H1 (cell line): ENCODE data around the gene BBX. TPM values are rescaled to one million over a fixed set of nuclear protein-coding genes. Genes with fewer than 3 reads are reported as not detected.

Experiments
- CTCF ChIA-PET: fragments of 300-600 bp; sonication (Branson Sonifier 250); formaldehyde crosslinking; loops from one replicate; lab custom pipeline; 2021; ENCODE audit not compliant: partially characterized antibody; lab: Charles Lee
- POLR2A ChIA-PET: fragments of 300-600 bp; sonication (Branson Sonifier 250); formaldehyde crosslinking; loops from one replicate; lab custom pipeline; 2021; ENCODE audit warnings: inconsistent platforms; ENCODE audit not compliant: partially characterized antibody; lab: Charles Lee
- DNase-seq, 2 experiments: peaks; one replicate each; pipeline versions ENCODE4 v3.0.0 to v3.0.0-alpha.2; 2010 to 2022; ENCODE audit warnings: low spot score in 2 of 2, low read depth in 1 of 2, mixed read lengths in 1 of 2
- FAIRE-seq: peaks from 2 replicates; lab custom pipeline; 2011; peaks lifted over from hg19 to GRCh38; lab: Jason Lieb, UNC
- H2AFZ ChIP-seq: 2 replicates; pipeline ENCODE4 v1.8.1; 2012; ENCODE audit warnings: low read length, inconsistent platforms
- H2AK5ac ChIP-seq: 2 replicates; pipeline ENCODE4 v1.6.1; 2013; ENCODE audit warnings: low read depth, low read length
- H2BK120ac ChIP-seq: replicated peaks from 2 replicates; pipeline ENCODE3; 2013; ENCODE audit warnings: low read depth, low read length, inconsistent platforms
- H2BK12ac ChIP-seq: 2 replicates; pipeline ENCODE4 v1.6.1; 2013; ENCODE audit warnings: low read depth, low read length
- H2BK15ac ChIP-seq: 2 replicates; pipeline ENCODE4 v1.6.1; 2013; ENCODE audit warnings: low read length
- H2BK20ac ChIP-seq: 2 replicates; pipeline ENCODE4 v1.6.1; 2013; ENCODE audit warnings: low read length
- H2BK5ac ChIP-seq: 2 replicates; pipeline ENCODE4 v1.6.1; 2013; ENCODE audit warnings: low read depth, low read length
- H3K14ac ChIP-seq: 2 replicates; pipeline ENCODE4 v1.6.1; 2013; ENCODE audit warnings: inconsistent platforms; ENCODE audit not compliant: insufficient read length
- H3K18ac ChIP-seq: 2 replicates; pipeline ENCODE4 v1.6.1; 2013; ENCODE audit warnings: low read length; ENCODE audit errors: extremely low read depth
- H3K23ac ChIP-seq: 2 replicates; pipeline ENCODE4 v1.6.1; 2013; ENCODE audit warnings: inconsistent platforms; ENCODE audit not compliant: insufficient read length
- H3K23me2 ChIP-seq: 2 replicates; pipeline ENCODE4 v1.6.1; 2013; ENCODE audit warnings: low read depth, low read length
- H3K27ac ChIP-seq: 2 replicates; pipeline ENCODE4 v1.6.1; 2011; ENCODE audit warnings: low read depth, low read length, inconsistent platforms
- H3K27me3 ChIP-seq, 4 experiments: replicated peaks in 1 of 4; 1 replicate in 1 of 4; 2 replicates in 3 of 4; pipeline versions ENCODE4 v1.6.1 to v1.8.1; 2011 to 2013; ENCODE audit warnings: low read length in 3 of 4, mild to moderate bottlenecking in 3 of 4, inconsistent platforms in 2 of 4, mixed read lengths in 2 of 4, moderate library complexity in 1 of 4; ENCODE audit not compliant: control insufficient read depth in 3 of 4, insufficient read depth in 3 of 4; ENCODE audit errors: extremely low read depth in 1 of 4
- H3K36me3 ChIP-seq, 4 experiments: 2 replicates each; pipeline versions ENCODE4 v1.6.1 to v1.8.1; 2011 to 2013; ENCODE audit warnings: mild to moderate bottlenecking in 4 of 4, low read length in 3 of 4, moderate library complexity in 2 of 4, control low read depth in 1 of 4, inconsistent platforms in 1 of 4; ENCODE audit not compliant: insufficient read depth in 4 of 4, control insufficient read depth in 2 of 4
- H3K4ac ChIP-seq: replicated peaks from 2 replicates; pipeline ENCODE3; 2013; ENCODE audit warnings: low read length, low read depth, mixed read lengths, inconsistent platforms; ENCODE audit not compliant: insufficient read length
- H3K4me1 ChIP-seq, 4 experiments: replicated peaks in 1 of 4; 1 replicate in 1 of 4; 2 replicates in 3 of 4; pipeline versions ENCODE4 v1.6.1 to v1.8.1; 2011 to 2013; ENCODE audit warnings: low read length in 3 of 4, inconsistent platforms in 2 of 4, mixed read lengths in 1 of 4; ENCODE audit not compliant: insufficient read depth in 4 of 4, control insufficient read depth in 3 of 4
- H3K4me2 ChIP-seq, 2 experiments: 2 replicates each; pipeline versions ENCODE4 v1.6.1 to v1.8.1; 2011 to 2013; ENCODE audit warnings: low read depth in 2 of 2, low read length in 2 of 2, control low read depth in 1 of 2, inconsistent platforms in 1 of 2, mild to moderate bottlenecking in 1 of 2; ENCODE audit not compliant: insufficient read depth in 1 of 2
- H3K4me3 ChIP-seq, 4 experiments: fragments of 200-600, 300-600 bp in 1 of 4; sonication (generic), shearing (Covaris generic), sonication (Bioruptor Twin) in 1 of 4; 2 replicates each; pipeline versions ENCODE4 v1.5.1 to v1.8.1; 2011 to 2016; ENCODE audit warnings: low read length in 4 of 4, low read depth in 3 of 4, control low read depth in 2 of 4, inconsistent platforms in 2 of 4, mild to moderate bottlenecking in 2 of 4, mixed read lengths in 1 of 4, moderate library complexity in 1 of 4; ENCODE audit not compliant: insufficient read depth in 2 of 4; ENCODE audit errors: extremely low read depth in 1 of 4
- H3K56ac ChIP-seq: replicated peaks from 2 replicates; pipeline ENCODE3; 2013; ENCODE audit warnings: low read depth, mild to moderate bottlenecking, mixed read lengths, low read length, inconsistent platforms; ENCODE audit not compliant: insufficient read length
- H3K79me1 ChIP-seq: 2 replicates; pipeline ENCODE4 v1.6.1; 2013; ENCODE audit warnings: low read depth, low read length, control low read depth
- H3K79me2 ChIP-seq, 2 experiments: 2 replicates each; pipeline versions ENCODE4 v1.6.1 to v1.8.1; 2012 to 2013; ENCODE audit warnings: low read length in 2 of 2, mild to moderate bottlenecking in 2 of 2, inconsistent platforms in 1 of 2; ENCODE audit not compliant: insufficient read depth in 2 of 2, control insufficient read depth in 1 of 2
- H3K9ac ChIP-seq, 4 experiments: replicated peaks in 1 of 4; 1 replicate in 1 of 4; 2 replicates in 3 of 4; pipeline versions ENCODE4 v1.6.1 to v1.8.1; 2011 to 2013; ENCODE audit warnings: low read depth in 3 of 4, low read length in 3 of 4, control low read depth in 2 of 4, mild to moderate bottlenecking in 2 of 4, moderate library complexity in 2 of 4, inconsistent platforms in 1 of 4; ENCODE audit errors: extremely low read depth in 1 of 4
- H3K9me3 ChIP-seq, 2 experiments: 2 replicates each; pipeline versions ENCODE4 v1.6.1 to v1.8.1; 2012 to 2013; ENCODE audit warnings: mild to moderate bottlenecking in 2 of 2, moderate library complexity in 2 of 2, control low read depth in 1 of 2, inconsistent platforms in 1 of 2, low read depth in 1 of 2, low read length in 1 of 2, mixed read lengths in 1 of 2; ENCODE audit not compliant: insufficient read depth in 2 of 2
- H4K20me1 ChIP-seq, 2 experiments: replicated peaks in 1 of 2; 2 replicates each; pipeline versions ENCODE3 to v1.8.1; 2011 to 2013; ENCODE audit warnings: inconsistent platforms in 2 of 2, low read length in 2 of 2, mild to moderate bottlenecking in 1 of 2; ENCODE audit not compliant: insufficient read depth in 2 of 2, control insufficient read depth in 1 of 2
- H4K5ac ChIP-seq: 2 replicates; pipeline ENCODE4 v1.6.1; 2013; ENCODE audit warnings: low read length, low read depth, mixed read lengths, inconsistent platforms; ENCODE audit not compliant: insufficient read length
- H4K8ac ChIP-seq: 2 replicates; pipeline ENCODE4 v1.8.0; 2013; ENCODE audit warnings: mild to moderate bottlenecking, moderate library complexity, low read length, inconsistent platforms; ENCODE audit not compliant: insufficient read depth; ENCODE audit errors: extremely low read depth
- H4K91ac ChIP-seq: replicated peaks from 2 replicates; pipeline ENCODE3; 2013; ENCODE audit warnings: low read length, mixed read lengths, inconsistent platforms; ENCODE audit not compliant: insufficient read length
- SIN3A ChIP-seq, 2 experiments: IDR thresholded peaks in 1 of 2; conservative IDR thresholded peaks in 1 of 2; 2 replicates each; pipeline ENCODE4 v1.6.1; 2011 to 2012; ENCODE audit warnings: low read length in 2 of 2, improper control_type of control experiment in 1 of 2, low read depth in 1 of 2, mild to moderate bottlenecking in 1 of 2
- SP1 ChIP-seq: IDR thresholded peaks from 2 replicates; pipeline ENCODE4 v1.6.1; 2011; ENCODE audit warnings: low read depth, low read length
- TAF1 ChIP-seq: IDR thresholded peaks from 2 replicates; pipeline ENCODE4 v1.6.1; 2011; ENCODE audit warnings: mild to moderate bottlenecking, low read depth, low read length
- WGBS, 2 experiments: shearing (Covaris generic) in 1 of 2; methylation state at CpG; one replicate each; pipeline versions ENCODE4 v1.1.6 to v1.1.7; 2013 to 2015; ENCODE audit warnings: low lambda C conversion rate in 2 of 2, mixed read lengths in 2 of 2, inconsistent platforms in 1 of 2, low coverage in 1 of 2, missing lambda C conversion rate in 1 of 2; ENCODE audit not compliant: insufficient replicate concordance in 2 of 2, insufficient coverage in 1 of 2, insufficient read length in 1 of 2; ENCODE audit errors: extremely low coverage in 1 of 2, missing lambda C conversion rate in 1 of 2; 5-methylcytosine and 5-hydroxymethylcytosine counted together
- polyA plus RNA-seq, 7 experiments: library from polyadenylated mRNA; depleted of rRNA in 3 of 7; stranded (reverse) in 5 of 7; unstranded in 2 of 7; fragments of >200 nt in 5 of 7; fragments of 200-250 nt in 2 of 7; gene quantifications; 1 replicate in 5 of 7; 2 replicates in 1 of 7; 4 replicates in 1 of 7; pipeline versions ENCODE4 v1.2.1 to v1.2.3, GENCODE V29; 2011 to 2013; ENCODE audit warnings: missing spikeins in 2 of 7, mixed read lengths in 2 of 7
- total RNA-seq: library from RNA; stranded (reverse); fragmentation: NEBNext Ultra II Directional; extraction: Animal tissue kit (Norgen Biotek cat#: 25700); gene quantifications from 2 replicates; pipeline ENCODE4 v1.2.1, GENCODE V29; 2021

Gene BBX
- total and polyA plus RNA-seq, 2 of the 8 experiments (the other 6 are each of a cell fraction or from before 2014, with no cell fraction given) = 11.0 to 42.5 TPM

DNA sequence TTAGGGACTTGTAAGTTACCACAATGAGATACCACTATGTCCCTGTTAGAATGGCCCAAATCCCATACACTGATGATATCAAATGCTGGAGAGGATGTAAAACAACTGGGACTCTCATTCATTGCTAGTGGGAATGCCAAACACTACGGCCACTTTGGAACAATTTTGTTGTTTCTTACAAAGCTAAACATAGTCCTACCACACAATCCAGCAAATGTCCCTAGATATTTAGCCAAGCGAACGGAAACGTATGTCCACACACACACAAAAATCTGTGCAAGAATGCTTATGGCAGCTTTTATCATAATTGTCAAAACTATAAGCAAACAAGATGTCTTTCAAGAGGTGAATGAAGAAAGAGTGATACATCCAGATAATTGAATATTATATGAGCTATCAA lies 296.9 kb downstream of the BBX start:
- H3K79me1 ChIP-seq = no peaks in the 10 kb centered on the region
- ChIA-PET POLR2A (no interaction called here), CTCF (interaction anchor here (0.7 to 1.6 kb wide), 5 partner anchors 17 to 503 kb away, joined by 3 to 4 read pairs (median 3); no protein-coding TSS in a partner anchor)
- WGBS, 2 experiments = 79% methylated on average over 4 of the region's 4 CpGs; no CpG with 5 or more reads in 1 of the 2 experiments
- no peak overlapping the region for H4K8ac ChIP-seq
- no peak overlapping the region for H4K5ac ChIP-seq
- H3K18ac ChIP-seq = no peak overlapping the region
- H3K23me2 ChIP-seq = no peaks in the 10 kb centered on the region
- H2BK15ac ChIP-seq = no peak overlapping the region
- H2AK5ac ChIP-seq = no peak overlapping the region
- no peak overlapping the region for H3K4me3 ChIP-seq
- peaks cover 0 to 1% (median 0%) of the 10 kb centered on the region in 4 experiments; a peak in 1 of 7 replicates for H3K27me3 ChIP-seq
- H3K4me1 ChIP-seq = no peaks in the 10 kb centered on the region
- H4K91ac ChIP-seq = no peak overlapping the region
- no peak overlapping the region for H3K4me2 ChIP-seq
- H3K79me2 ChIP-seq = no peaks in the 10 kb centered on the region
- no peaks in the 10 kb centered on the region for H3K9me3 ChIP-seq
- no peak overlapping the region for H3K27ac ChIP-seq
- H4K20me1 ChIP-seq = no peaks in the 10 kb centered on the region
- no peak overlapping the region for H3K56ac ChIP-seq
- H3K36me3 ChIP-seq = no peaks in the 10 kb centered on the region
- no peak for FAIRE-seq
- no peak overlapping the region for H2BK5ac ChIP-seq
- no peak overlapping the region for H3K9ac ChIP-seq
- DNase-seq = no peak
- no peak overlapping the region for H3K23ac ChIP-seq
- H2BK120ac ChIP-seq = no peak overlapping the region
- H3K4ac ChIP-seq = no peak overlapping the region
- H3K14ac ChIP-seq = no peak overlapping the region
- no peak overlapping the region for H2BK12ac ChIP-seq
- H2BK20ac ChIP-seq = no peak overlapping the region
- H2AFZ ChIP-seq = no peak overlapping the region
- TF ChIP-seq TAF1 (no peak), SIN3A (conservative IDR thresholded peaks at IDR 0.05 in 1 of 2, IDR thresholded peaks at IDR 0.05 in 1 of 2; ENCODE audit: low read depth in 1 of 2, low read length in 2 of 2) (no peak), SP1 (no peak)
